Colonic mucosa (tissue), 4 donors: Measurements from ENCODE around the gene NISCH. TPM values are rescaled to one million over a fixed set of nuclear protein-coding genes. Genes with fewer than 3 reads are reported as not detected.
A peak's percentile ranks its signal among the peaks of the same experiment; 100 is the strongest.

Source experiments
- DNase-seq: peaks from one replicate; pipeline ENCODE4 v3.0.0-alpha.2; 2020
- H3K27ac ChIP-seq: fragments of 200-600 bp; one replicate; pipeline ENCODE4 v1.8.0; 2021
- H3K27me3 ChIP-seq: fragments of 200-600 bp; one replicate; pipeline ENCODE4 v1.8.0; 2021
- H3K36me3 ChIP-seq: fragments of 200-600 bp; one replicate; pipeline ENCODE4 v1.8.0; 2021
- H3K4me1 ChIP-seq: fragments of 200-600 bp; one replicate; pipeline ENCODE4 v1.8.0; 2021; ENCODE audit warnings: mild to moderate bottlenecking
- H3K4me3 ChIP-seq: fragments of 200-600 bp; one replicate; pipeline ENCODE4 v1.8.0; 2021
- H3K9ac ChIP-seq, 2 donors: one replicate each; pipeline ENCODE4 v1.7.0; 2013; ENCODE audit warnings: control low read depth in 2 of 2, low read depth in 2 of 2, low read length in 2 of 2
- H3K9me3 ChIP-seq: fragments of 200-600 bp; one replicate; pipeline ENCODE4 v1.8.0; 2021
- CTCF ChIP-seq: fragments of 200-600 bp; IDR thresholded peaks from one replicate; pipeline ENCODE4 v1.8.0; 2022; ENCODE audit warnings: antibody characterized with exemption, mild to moderate bottlenecking
- intact Hi-C: fragments of 100-400 bp; cut with DNase I; formaldehyde crosslinking; loops from one replicate; pipeline ENCODE4 v1.14.1; 2022
- total RNA-seq, 2 donors: library from RNA; stranded (reverse); fragmentation: NEBNext Ultra II Directional in 1 of 2; extraction: Animal tissue kit (Norgen Biotek cat#: 25700) in 1 of 2; gene quantifications; one replicate each; pipeline ENCODE4 v1.2.1, GENCODE V29; 2021
- donor health status: healthy.
- donor health status: DM: no; HTN: no; CAD: no.
- donor health status: DM: no; HTN: no; CAD: no.

NISCH gene
- total RNA-seq, 2 donors from 2014 or later: 43.2 to 60.5 TPM

- Histone ChIP-seq H3K36me3 (no peaks in the 10 kb centered on the region), H3K27ac (no peak overlapping the region), H3K9me3 (no peaks in the 10 kb centered on the region), H3K27me3 (no peaks in the 10 kb centered on the region), H3K4me3 (no peak overlapping the region), H3K4me1 (no peaks in the 10 kb centered on the region), H3K9ac (peak overlapping the region in 1 of 2 donors; percentile 5)
- intact Hi-C loops: loop anchor here (2.0 to 5.0 kb wide), 2 partner anchors 18 to 215 kb away; no protein-coding TSS in a partner anchor
- TF ChIP-seq CTCF: peak; percentile 100
- DNase-seq: peak; percentile 69
Observed at GRCh38 chr3:52446631-52447511, 8.5 kb upstream of the NISCH start.

GRCh38 chr3:52447512-52448355 lies 7.7 kb upstream of the NISCH start:
- TF ChIP-seq CTCF: no peak
- Histone ChIP-seq H3K9me3 (no peaks in the 10 kb centered on the region), H3K27me3 (no peaks in the 10 kb centered on the region), H3K9ac (no peak overlapping the region), H3K4me3 (no peak overlapping the region), H3K4me1 (no peaks in the 10 kb centered on the region), H3K27ac (no peak overlapping the region), H3K36me3 (no peaks in the 10 kb centered on the region)
- intact Hi-C loops: loop anchor here (2.0 to 5.0 kb wide), 2 partner anchors 19 to 215 kb away; no protein-coding TSS in a partner anchor
- no peak for DNase-seq

- H3K27ac ChIP-seq: no peak overlapping the region
- peaks cover 5% of the 10 kb centered on the region for H3K4me1 ChIP-seq
- no peaks in the 10 kb centered on the region for H3K9me3 ChIP-seq
- TF ChIP-seq CTCF: no peak
- intact Hi-C loops: no loop called here
- H3K27me3 ChIP-seq: no peaks in the 10 kb centered on the region
- no peaks in the 10 kb centered on the region for H3K36me3 ChIP-seq
- H3K4me3 ChIP-seq: no peak overlapping the region
- DNase-seq: no peak
- H3K9ac ChIP-seq: no peak overlapping the region
Observed at GRCh38 chr3:52450489-52451236, 4.7 kb upstream of the NISCH start.

- DNase-seq: no peak
- Histone ChIP-seq H3K9me3 (no peaks in the 10 kb centered on the region), H3K4me3 (no peak overlapping the region), H3K9ac (no peak overlapping the region), H3K27ac (no peak overlapping the region), H3K36me3 (no peaks in the 10 kb centered on the region), H3K27me3 (no peaks in the 10 kb centered on the region), H3K4me1 (peaks cover 5% of the 10 kb centered on the region)
- intact Hi-C loops: no loop called here
- TF ChIP-seq CTCF: no peak
Observed at GRCh38 chr3:52451237-52452083, 3.9 kb upstream of the NISCH start.
